CD4-positive, alpha-beta T cell treated with Interferon alpha-2 for 1 hour (primary cell): ENCODE data around the gene PPP2R3B.

Experiments
- DNase-seq, 2 donors: peaks; one replicate each; pipeline ENCODE4 v3.0.0-alpha.2; 2020 to 2022

The PPP2R3B gene

GRCh38 chrX:292900-293897 is 93.5 kb downstream of the PPP2R3B start:
- no peak for DNase-seq

GRCh38 chrX:291411-291901 is 95.3 kb downstream of the PPP2R3B start:
- DNase-seq, result no peak

- no peak for DNase-seq
These were observed 96.1 kb downstream of the PPP2R3B start for GRCh38 chrX:290476-291166.

GRCh38 chrX:288561-288991 is 98.1 kb downstream of the PPP2R3B start:
- DNase-seq, result no peak

GRCh38 chrX:287670-288069 is 99.0 kb downstream of the PPP2R3B start:
- DNase-seq, result peak in 1 of 2 donors; percentile 18

- no peak for DNase-seq
These were observed 101.5 kb downstream of the PPP2R3B start for GRCh38 chrX:285076-285677.
